Measurements from ENCODE around the gene GSDME. TPM values are rescaled to one million over a fixed set of nuclear protein-coding genes. Genes with fewer than 3 reads are reported as not detected.

Gene GSDME
- total RNA-seq, 1 experiment from 2014 or later: 37.2 TPM

DNA sequence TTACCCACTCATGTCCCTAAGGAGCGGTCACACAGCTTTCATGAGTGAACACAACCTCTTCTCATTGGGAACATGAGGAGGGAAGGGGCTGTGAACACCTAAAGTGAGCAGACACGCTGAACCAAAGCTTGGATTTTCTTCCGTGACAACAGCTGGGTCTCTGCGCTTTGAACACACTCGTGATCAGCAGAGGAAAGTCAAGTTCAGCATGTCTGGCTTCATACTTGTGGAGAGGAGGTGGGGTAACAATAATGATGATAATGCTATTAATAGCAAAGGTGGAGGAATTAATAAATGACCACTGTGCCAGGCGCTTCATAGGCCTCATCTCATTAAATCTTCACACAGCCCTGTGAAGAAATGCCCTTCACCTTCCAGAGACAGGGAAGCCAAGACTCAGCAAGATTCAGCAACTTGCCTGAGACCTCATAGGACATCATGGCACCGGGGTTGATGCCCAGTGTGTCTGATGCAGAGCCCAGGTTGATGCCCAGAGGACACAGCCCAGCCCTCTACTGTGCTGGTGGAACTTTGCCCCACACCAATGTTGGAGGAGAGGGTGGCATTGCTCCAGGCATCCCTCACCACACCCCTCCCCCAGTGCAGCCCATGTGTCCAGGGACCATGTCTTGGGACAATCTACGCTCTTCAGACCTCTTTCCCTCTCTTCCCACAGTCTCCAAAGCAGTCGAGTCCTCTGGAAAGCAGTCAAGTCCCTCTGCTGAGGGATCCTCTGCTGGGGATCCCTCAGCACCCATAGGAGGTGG, 40.6 kb downstream of the GSDME start:
- DNase-seq (ENCODE audit: low read depth, low spot score): no peak
- in situ Hi-C loops (cut with HindIII; ENCODE audit: low pct_unique_long_range_greater_than_20kb, low sequenced_read_pairs): no loop called here

DNA sequence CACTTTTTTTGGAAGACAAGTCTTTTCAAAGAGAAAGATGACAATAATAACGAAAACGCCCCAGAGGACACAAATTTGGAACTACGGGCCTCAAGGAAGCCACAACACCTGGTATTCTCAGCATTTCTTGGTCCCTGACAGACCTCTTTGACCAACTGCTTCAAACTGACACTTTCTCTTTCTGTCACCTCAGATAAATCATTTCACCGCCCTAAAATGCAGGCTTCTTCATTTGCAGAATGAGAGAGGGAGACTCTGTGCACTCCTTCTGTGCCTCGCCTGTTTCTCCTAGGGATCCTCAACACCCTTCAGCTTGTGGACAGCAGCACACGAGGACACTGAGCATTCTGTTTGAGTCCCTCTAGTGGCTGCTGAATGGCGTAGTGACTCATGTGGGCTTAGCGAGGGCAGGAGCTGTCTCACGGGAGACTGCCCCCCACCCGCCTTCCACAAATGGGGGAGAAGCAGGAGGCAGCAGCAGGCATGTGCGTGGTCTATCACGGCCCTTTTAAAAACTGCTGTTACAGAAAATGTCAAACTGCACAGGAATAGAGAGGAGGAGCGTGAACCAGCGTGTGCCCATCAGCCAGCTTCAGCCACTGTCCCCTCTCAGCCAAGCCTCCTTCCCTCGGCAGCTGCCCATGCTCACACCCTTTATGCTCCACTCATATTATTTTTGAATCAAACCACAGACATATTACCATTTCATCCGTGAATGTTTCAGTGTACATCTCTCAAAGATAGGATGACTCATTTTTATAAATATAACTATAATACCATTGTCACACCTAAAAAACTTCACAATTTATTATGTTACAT, 41.4 kb downstream of the GSDME start:
- in situ Hi-C loops (cut with HindIII; ENCODE audit: low pct_unique_long_range_greater_than_20kb, low sequenced_read_pairs): no loop called here
- DNase-seq (ENCODE audit: low read depth, low spot score): peak; percentile 66

DNA sequence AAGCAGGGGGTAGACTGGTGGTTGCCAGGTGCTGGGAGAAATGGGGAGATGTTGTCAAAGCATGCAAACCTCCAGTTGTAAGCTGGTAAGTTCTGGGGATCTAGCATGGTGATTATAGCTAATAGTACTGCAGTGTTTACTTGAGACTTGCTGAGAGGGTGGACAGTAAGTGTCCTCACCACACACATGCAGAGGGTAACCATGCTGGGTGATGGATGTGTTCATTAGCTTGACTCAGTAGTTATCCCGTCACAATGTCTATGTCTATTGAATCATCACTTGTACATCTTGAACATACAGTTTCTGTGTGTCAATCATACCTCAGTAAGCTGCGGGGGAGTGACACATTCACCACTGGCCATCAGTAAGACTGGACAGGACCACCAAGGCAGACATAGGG, 42.1 kb downstream of the GSDME start:
- in situ Hi-C loops (cut with HindIII; ENCODE audit: low pct_unique_long_range_greater_than_20kb, low sequenced_read_pairs): no loop called here
- no peak for DNase-seq (ENCODE audit: low read depth, low spot score)

DNA sequence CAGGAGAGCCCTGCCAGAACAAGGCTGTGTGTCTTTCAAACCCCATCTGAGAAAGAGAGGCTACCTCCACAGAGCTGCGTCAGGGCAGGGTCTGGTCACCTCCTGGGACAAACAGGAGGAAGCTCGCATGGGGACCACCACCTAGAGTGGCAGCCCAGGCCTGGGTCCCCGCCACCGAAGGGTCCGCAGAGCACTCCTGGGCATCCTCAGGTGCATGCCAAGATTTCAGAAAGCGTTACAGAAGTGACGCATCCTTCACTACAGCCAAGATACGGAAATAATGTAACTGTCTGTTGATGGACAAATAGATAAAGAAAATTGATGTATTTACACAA, 42.6 kb downstream of the GSDME start:
- in situ Hi-C loops (cut with HindIII; ENCODE audit: low pct_unique_long_range_greater_than_20kb, low sequenced_read_pairs): no loop called here

DNA sequence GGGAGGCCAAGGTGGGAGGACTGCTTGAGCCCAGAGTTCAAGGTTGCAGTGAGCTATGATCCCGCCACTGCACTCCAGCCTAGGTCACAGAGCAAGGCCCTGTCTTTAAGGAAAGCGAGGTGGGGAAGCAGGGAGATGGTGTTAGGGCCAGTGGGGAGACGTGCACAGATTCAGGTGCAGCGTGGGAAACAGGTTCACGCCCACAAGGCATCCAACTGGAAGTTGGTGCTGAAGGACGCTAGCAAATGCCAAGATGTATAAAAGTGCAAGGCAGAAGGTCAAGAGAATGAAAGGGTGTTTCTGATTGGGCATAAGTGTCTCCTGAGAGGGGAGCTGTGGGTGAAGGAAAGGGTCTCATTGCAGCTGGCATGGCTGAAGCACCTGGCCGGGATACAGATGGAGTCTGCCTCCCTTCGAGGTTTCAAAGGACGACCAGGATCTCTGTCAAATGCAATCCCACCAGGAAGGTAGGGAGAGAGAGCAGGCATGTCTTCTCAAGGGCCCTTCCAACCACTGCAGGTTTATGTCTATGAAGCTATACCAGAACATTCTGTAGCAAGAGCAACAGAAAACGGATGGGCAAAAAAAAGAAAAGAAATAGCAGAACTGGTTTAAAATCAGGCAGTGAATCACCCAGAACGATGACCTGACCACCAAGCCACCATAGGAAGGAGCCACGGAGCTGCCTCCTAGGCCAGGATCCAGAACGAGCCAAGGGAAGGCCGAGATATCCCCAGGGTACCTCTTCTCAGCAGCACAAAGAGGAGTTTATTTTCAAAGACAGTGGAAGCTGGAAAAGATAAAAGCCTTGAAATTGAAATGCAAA, 43.2 kb downstream of the GSDME start:
- in situ Hi-C loops (cut with HindIII; ENCODE audit: low pct_unique_long_range_greater_than_20kb, low sequenced_read_pairs): no loop called here
- no peak for DNase-seq (ENCODE audit: low read depth, low spot score)

More for the DNA sequence above, 42.6 kb downstream of the GSDME start:
- DNase-seq (ENCODE audit: low read depth, low spot score): no peak

DNA sequence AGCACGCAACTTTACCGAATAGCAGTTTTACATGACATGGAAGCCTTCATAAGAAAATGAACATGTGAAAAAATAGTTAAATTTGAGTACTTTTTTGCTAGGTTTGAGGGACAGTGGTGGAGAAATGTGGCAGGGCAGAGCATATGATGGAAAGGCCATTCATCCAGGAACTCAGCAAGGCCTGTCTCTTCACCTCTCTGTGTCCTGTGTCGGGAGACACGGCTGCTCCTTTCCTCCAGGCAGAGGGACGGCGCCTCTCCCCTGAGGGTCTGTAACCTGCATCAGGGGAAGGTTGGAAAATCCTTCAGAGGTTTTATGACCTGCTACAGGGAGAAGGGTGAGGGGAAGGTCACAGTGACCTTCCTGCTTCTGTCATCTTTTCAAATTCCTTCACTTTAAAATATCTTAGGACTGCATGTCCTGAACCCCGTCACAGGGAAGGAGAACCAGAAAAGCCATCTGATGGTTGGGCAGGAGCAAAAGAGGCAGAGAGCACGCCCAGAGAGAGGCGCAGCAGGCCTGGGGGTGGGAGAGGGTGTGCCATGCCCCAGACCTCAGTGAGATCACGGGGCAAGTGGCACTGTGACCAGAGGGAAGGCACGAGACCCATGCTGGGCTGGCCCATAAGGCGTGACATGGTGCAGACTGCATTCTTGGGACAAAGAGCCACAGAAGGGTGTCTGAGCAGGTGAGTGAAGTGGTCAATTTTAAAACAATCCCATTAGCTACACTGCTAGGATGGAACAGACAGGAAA, 44.0 kb downstream of the GSDME start:
- in situ Hi-C loops (cut with HindIII; ENCODE audit: low pct_unique_long_range_greater_than_20kb, low sequenced_read_pairs): no loop called here
- DNase-seq (ENCODE audit: low read depth, low spot score): no peak

DNA sequence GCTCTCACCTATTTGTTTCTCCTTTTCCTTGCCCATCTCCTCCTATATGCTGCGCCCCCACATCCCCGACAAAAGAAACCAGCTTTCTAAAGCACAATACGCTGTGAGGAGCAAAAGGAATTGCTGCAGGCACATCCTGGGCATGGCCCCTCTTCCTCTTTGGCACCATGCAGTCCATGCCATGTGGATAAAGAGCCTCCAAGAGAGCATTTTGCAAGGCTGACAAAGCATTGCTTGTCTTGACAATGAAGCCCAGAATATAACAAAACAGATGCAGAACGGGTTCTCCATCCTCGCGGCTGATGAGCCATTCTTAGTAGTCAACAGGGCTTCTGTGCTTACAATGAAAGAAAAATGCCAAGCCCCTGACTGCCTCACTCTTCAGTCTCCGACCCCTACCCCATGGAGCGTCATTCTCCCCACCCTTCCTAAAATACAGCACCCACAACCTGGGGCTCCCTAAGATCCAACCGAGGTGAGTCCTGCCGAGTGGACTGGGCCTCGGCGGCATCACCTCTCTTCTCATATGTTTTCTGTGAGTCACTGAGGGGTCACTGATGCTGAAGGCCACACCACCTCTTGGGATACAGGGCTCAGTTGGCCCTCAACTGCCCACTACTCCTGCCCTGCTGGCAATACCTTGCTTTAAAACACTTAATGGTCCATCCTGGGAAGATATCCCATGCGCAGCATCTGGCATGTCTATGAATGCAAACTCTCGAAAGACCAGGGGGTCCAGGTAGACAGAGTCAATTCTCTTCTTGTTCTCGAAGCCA, 47.5 kb downstream of the GSDME start:
- no peak for DNase-seq (ENCODE audit: low read depth, low spot score)
- in situ Hi-C loops (cut with HindIII; ENCODE audit: low pct_unique_long_range_greater_than_20kb, low sequenced_read_pairs): no loop called here

DNA sequence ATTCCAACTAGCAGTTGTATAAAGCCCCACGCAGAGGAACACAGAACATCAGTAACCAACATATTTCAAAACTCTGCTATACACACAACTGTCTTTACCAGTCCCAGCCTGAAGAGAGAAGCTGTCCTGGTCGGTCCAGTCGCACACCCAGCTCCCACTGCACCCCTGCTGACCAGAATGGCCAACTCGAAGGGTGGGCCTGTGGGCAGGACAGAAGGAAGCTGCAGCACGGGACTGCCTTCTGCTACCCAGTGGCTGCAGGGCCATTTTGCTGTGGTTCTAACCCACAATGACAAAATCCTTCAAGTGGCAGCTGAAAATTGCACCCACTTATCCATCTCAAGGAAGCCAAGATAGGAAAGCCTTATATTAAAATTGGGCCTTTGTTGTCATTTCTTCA, 48.2 kb downstream of the GSDME start:
- in situ Hi-C loops (cut with HindIII; ENCODE audit: low pct_unique_long_range_greater_than_20kb, low sequenced_read_pairs): no loop called here
- DNase-seq (ENCODE audit: low read depth, low spot score): no peak

DNA sequence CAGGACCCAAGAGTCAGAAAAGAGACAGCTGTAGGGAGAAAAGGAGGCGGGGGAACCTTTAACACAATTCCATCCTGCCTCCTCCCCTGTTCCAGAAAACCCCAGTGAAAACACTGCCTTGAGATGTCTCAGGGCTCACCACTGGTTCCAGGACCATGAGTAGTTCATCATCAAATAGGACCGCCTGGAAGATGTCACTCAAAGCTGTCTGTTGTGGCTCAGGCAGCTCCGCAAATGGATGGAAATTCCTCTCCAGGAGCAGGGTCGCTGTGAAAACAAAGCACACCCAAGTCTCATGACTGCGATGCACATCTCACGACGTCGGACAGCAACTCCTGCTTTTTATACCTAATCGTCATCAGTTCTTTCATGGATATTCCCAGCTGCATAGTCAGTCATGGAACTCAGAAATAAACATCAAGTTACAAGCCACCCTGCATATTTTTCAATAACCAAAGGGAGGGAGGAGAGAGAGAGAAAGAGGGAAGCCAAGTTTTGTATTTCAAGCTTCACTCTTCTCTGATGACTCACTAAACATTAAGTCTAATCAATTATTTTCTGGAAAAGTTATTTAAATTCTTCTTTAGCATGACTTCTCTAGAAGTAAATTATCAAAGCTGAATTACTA, 49.2 kb downstream of the GSDME start:
- in situ Hi-C loops (cut with HindIII; ENCODE audit: low pct_unique_long_range_greater_than_20kb, low sequenced_read_pairs): no loop called here
- no peak for DNase-seq (ENCODE audit: low read depth, low spot score)

DNA sequence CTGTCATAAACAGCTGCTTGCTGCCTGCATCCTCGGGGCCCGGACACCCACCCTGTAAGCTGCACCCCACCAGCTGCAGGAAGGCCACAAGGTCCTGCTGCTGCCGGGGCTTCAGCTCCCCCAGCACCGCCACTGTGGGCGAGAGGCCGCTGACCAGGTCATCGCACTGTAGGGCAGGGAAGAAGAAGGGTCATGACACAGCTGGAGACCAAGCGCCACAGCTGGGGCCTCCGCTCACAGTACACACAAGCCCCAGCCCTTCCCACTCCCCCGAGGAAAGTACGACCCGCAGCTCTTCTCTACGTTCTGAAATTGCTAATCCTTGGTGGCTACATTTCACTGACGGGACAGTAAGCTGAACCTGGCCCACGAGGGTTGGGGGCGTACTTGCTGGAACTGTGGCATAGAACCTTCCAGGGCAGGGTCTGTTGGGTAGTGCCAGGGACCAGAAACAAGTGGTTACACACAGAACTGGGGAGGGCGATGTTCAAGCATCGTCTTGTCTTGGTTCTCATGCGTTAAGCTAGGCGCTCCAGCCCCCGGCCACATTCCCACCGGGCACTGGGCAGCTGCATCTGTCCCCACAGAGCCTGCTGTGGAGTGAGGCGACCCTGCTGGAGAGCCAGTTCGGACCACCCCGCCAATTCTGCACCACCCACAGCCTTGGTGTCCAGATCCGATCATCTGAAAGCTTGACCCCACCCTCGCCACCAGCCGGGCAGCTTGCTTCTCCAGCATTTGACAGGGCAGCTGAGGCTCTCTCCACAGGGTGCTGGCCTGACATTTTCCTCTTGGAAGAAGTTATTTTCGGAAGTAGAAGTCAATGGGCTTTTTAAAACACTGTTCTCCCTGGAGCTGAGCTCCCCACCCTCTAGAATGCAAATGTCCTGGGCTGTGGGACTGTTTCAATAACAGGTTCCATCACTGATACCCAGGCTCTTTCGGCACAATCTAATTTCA, 50.8 kb downstream of the GSDME start:
- in situ Hi-C loops (cut with HindIII; ENCODE audit: low pct_unique_long_range_greater_than_20kb, low sequenced_read_pairs): no loop called here
- no peak for DNase-seq (ENCODE audit: low read depth, low spot score)

DNA sequence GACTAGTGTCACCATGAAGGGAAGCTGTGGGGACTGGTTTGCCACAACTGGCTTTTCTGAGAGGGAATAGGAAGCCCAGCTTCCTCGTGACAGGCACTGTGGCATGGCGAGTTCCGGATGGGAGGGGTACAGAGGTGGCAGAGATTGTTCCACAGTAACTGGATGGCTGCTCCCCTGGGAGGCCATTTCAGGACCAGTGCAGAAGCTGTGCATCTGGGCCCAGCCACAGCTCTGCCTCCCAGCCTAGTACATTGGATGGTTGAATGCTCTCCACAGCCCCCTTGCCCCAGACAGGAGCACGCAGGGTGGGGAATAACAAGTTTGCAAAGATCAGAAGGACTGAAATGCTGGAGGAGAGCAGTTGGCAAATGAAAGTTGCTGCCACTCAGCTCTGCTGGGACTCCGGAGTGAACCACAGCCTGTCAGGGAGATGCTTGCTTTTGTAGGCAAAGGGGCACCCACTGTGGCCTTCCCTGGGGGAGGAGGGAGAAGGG, 51.8 kb downstream of the GSDME start:
- in situ Hi-C loops (cut with HindIII; ENCODE audit: low pct_unique_long_range_greater_than_20kb, low sequenced_read_pairs): no loop called here
- no peak for DNase-seq (ENCODE audit: low read depth, low spot score)

DNA sequence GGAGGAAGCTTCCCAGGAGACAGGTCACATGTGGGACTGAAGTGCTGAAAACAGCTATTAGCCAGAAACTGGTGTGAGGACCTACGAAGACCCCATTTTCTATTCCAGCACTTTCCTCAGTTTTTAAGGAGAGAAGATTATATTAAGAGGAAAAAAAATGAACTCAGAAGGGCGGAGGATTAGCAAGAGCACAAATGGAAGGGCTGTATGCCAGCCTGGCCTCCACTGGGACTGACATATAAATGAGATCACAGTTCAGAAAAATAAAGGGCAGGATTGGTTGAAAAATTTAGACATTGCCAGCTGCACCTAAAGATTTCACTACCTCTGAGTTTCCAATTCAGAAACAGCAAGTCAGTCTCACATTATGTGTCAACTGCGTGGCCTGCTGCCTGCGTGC, 53.0 kb downstream of the GSDME start:
- DNase-seq (ENCODE audit: low read depth, low spot score): no peak
- in situ Hi-C loops (cut with HindIII; ENCODE audit: low pct_unique_long_range_greater_than_20kb, low sequenced_read_pairs): no loop called here

DNA sequence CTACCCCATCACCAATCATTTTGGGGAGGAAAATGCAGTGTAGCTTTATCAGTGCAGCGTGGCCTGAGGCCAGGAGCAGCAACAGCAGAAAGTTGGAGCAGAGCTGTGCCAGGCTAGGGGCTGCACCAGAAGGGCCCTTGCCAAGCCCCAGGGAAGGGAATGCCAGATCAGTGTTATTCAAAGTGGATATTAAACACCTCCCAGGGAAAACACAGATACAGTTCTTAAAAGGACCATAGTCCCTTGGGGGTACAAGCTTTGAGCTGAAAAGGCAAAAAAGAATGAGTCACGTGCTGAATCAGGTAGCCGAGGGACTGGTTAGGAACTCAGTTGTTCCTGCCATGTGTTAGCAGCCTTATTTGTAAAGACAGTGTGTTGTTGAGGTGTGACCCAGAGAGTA, 54.0 kb downstream of the GSDME start:
- in situ Hi-C loops (cut with HindIII; ENCODE audit: low pct_unique_long_range_greater_than_20kb, low sequenced_read_pairs): no loop called here
- no peak for DNase-seq (ENCODE audit: low read depth, low spot score)

DNA sequence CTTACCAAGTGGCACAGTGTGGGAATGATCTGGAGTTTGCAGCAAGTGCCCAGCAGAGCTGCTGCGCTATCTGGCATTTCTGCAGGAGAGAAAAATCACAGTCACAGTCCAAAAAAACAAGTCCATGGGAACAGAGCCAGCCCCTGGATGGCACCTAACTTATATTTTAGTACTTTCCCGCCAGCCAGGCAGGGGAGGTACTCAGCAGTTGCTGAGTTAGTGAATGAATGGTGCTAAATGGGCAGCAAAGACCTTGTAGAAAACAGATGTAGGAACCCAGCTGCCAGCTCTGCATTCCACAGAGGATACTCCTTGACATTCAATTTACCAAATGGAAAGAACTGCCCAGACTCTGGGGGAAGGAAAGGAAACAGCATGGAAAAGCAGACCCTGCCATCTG, 54.5 kb downstream of the GSDME start:
- no peak for DNase-seq (ENCODE audit: low read depth, low spot score)
- in situ Hi-C loops (cut with HindIII; ENCODE audit: low pct_unique_long_range_greater_than_20kb, low sequenced_read_pairs): no loop called here
